ENCODE measurements around the gene ADPRS. TPM values are rescaled to one million over a fixed set of nuclear protein-coding genes. Genes with fewer than 3 reads are reported as not detected.

Gene ADPRS
- total RNA-seq, 4 donors from 2014 or later: 9.2 to 23.7 (median 17.2) TPM

DNA sequence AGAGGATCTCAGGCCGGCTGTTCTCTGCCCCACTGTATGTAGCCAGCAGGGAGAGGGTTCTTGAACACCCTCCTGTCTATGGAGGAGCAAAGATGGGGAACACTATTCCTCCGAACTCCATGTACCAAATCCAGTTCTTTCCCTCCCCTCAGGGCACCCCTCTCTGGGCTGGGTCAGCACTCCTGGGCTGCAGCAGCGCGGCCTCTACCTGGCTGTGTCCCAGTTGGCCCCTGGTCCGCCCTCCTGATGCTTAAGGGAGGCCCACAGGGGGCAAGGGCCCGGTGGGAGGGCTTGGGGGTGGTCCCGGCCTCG, 471 bp upstream of the ADPRS start:
- DNase-seq: no peak
- Histone ChIP-seq H3K27me3 (no peaks in the 10 kb centered on the region), H3K36me3 (no peaks in the 10 kb centered on the region), H3K4me1 (peaks cover 8 to 11% of the 10 kb centered on the region in 2 donors), H3K9me3 (no peaks in the 10 kb centered on the region), H3K27ac (peak overlapping the region; percentile 81 to 82), H3K4me3 (peak overlapping the region; percentile 68 to 82)
- intact Hi-C loops (cut with DNase I; ENCODE audit: low total_unique reads): no loop called here
- TF ChIP-seq POLR2A (IDR thresholded peaks at IDR 0.05) (no peak), CTCF (IDR thresholded peaks at IDR 0.05) (no peak)

GRCh38 chr1:36089393-36090121, 865 bp downstream of the ADPRS start:
- Histone ChIP-seq H3K9me3 (no peaks in the 10 kb centered on the region), H3K36me3 (no peaks in the 10 kb centered on the region), H3K4me1 (peaks cover 8 to 11% of the 10 kb centered on the region in 2 donors), H3K27me3 (no peaks in the 10 kb centered on the region), H3K4me3 (peak overlapping the region; percentile 68 to 82), H3K27ac (peak overlapping the region; percentile 81 to 82)
- no peak for TF ChIP-seq CTCF (IDR thresholded peaks at IDR 0.05)
- no peak for TF ChIP-seq POLR2A (IDR thresholded peaks at IDR 0.05)
- intact Hi-C loops (cut with DNase I; ENCODE audit: low total_unique reads): loop anchor here (10.0 kb wide), 1 partner anchor 95 kb away; no protein-coding TSS in a partner anchor
- no peak for DNase-seq

GRCh38 chr1:36091141-36091540, 2.4 kb downstream of the ADPRS start:
- no peaks in the 10 kb centered on the region for H3K36me3 ChIP-seq
- no peaks in the 10 kb centered on the region for H3K9me3 ChIP-seq
- H3K27ac ChIP-seq: no peak overlapping the region
- intact Hi-C loops (cut with DNase I; ENCODE audit: low total_unique reads): loop anchor here (10.0 kb wide), 1 partner anchor 94 kb away; no protein-coding TSS in a partner anchor
- H3K4me1 ChIP-seq: peaks cover 8 to 11% of the 10 kb centered on the region in 2 donors
- no peaks in the 10 kb centered on the region for H3K27me3 ChIP-seq
- no peak overlapping the region for H3K4me3 ChIP-seq
- TF ChIP-seq CTCF (IDR thresholded peaks at IDR 0.05) (no peak), POLR2A (IDR thresholded peaks at IDR 0.05) (no peak)
- no peak for DNase-seq

DNA sequence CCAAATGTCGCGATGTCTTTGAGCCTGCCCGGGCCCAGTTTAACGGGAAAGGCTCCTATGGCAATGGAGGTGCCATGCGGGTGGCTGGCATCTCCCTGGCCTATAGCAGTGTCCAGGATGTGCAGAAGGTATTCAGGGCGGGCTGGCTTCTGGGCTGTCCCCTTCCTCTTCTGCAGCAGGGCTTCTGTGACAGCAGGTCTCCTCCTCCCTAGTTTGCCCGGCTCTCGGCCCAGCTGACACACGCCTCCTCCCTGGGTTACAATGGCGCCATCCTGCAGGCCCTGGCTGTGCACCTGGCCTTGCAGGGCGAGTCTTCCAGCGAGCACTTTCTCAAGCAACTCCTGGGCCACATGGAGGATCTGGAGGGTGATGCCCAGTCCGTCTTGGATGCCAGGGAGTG, 3.0 kb downstream of the ADPRS start:
- Histone ChIP-seq H3K4me3 (no peak overlapping the region), H3K27me3 (no peaks in the 10 kb centered on the region), H3K27ac (no peak overlapping the region), H3K9me3 (no peaks in the 10 kb centered on the region), H3K4me1 (peaks cover 8 to 11% of the 10 kb centered on the region in 2 donors), H3K36me3 (no peaks in the 10 kb centered on the region)
- intact Hi-C loops (cut with DNase I; ENCODE audit: low total_unique reads): loop anchor here (10.0 kb wide), 1 partner anchor 93 kb away; no protein-coding TSS in a partner anchor
- no peak for TF ChIP-seq POLR2A (IDR thresholded peaks at IDR 0.05)
- no peak for TF ChIP-seq CTCF (IDR thresholded peaks at IDR 0.05)
- no peak for DNase-seq

DNA sequence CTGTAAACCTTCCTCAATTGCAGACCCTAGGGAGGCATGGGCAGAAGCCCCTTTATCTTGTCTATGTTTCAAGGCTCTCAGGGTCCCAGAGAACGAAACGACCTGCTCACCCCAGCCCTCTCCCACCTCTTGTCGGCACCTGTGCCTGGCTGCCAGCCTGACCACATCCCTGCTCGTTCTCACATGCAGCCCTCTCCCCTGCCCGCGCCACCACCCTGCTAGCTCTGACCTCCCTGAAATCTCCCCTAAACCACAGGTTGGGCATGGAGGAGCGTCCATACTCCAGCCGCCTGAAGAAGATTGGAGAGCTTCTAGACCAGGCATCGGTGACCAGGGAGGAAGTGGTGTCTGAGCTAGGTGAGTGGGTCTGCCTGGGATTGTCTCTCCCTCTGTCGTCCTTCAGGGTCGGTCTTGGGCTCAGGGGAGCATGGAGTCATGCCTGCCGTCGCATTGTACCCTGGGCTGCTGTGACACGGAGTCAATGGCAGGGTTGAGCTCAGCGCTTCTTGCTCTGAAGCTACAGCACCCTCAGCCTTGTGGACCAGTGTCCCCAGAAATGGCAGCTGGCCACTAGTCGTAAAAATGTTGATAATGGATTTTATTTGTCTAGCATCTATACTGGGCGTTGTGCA, 3.6 kb downstream of the ADPRS start:
- H3K4me1 ChIP-seq: peaks cover 8 to 11% of the 10 kb centered on the region in 2 donors
- TF ChIP-seq CTCF (IDR thresholded peaks at IDR 0.05) (no peak), POLR2A (IDR thresholded peaks at IDR 0.05) (no peak)
- no peaks in the 10 kb centered on the region for H3K9me3 ChIP-seq
- no peak for DNase-seq
- intact Hi-C loops (cut with DNase I; ENCODE audit: low total_unique reads): loop anchor here (10.0 kb wide), 1 partner anchor 93 kb away; no protein-coding TSS in a partner anchor
- no peaks in the 10 kb centered on the region for H3K27me3 ChIP-seq
- H3K36me3 ChIP-seq: no peaks in the 10 kb centered on the region
- H3K4me3 ChIP-seq: no peak overlapping the region
- H3K27ac ChIP-seq: no peak overlapping the region
